ENCODE measurements around the gene SUSD5.

DNA sequence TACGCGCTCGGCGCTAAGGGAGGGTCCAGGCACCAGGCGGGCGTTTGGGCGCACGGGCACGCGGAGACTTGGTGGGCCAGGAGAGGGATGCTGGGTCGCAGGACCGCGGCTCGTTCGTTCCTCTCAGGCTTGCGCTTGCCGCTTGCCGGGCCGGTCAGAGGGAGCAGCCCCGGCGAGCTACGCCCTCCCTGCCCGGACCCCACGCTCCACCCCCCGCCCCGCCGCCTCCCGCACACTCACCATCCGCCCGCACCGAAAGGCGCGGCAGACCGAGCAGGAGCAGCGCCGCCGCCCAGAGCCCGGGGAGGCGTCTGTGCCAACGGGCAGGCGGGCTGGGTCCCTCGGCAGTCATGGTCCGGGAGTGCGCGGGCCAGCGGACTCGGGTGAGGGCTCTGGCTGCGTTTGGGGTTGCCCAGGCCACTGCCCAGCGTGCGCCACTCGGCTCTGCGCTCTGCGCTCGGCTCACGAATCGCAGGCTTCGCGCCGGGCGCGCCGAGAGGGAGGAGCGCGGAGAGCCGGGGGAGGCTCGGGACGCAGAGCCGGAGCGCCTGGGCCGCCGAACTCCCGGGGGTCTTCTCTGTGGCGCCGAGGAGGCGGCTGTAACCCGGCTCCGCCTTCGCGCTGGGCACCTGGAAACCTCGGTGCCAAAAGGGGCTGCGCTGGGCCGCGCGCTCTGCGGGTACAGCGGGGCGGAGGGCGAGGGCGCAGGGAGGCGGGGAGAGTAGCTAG, at the start of gene SUSD5:
- TF ChIP-seq POLR2A (IDR thresholded peaks at IDR 0.05) = no peak
- no peak for TF ChIP-seq CTCF (IDR thresholded peaks at IDR 0.05)
